GM19463 (cell line): ENCODE data around the gene TBX10.
"Not testable (repeated sequence)": the region's sequence is repeated elsewhere in the genome, so short reads cannot be mapped to it uniquely, and the experiment has no call there.

ENCODE experiments used
- ATAC-seq: cut with Tn5 transposase; IDR thresholded peaks from one replicate; pipeline ENCODE4 v1.9.1; 2021; ENCODE audit warnings: mild to moderate bottlenecking, moderate library complexity; ENCODE audit not compliant: unreplicated experiment

Gene TBX10

GRCh38 chr11:67604815-67605214 is 34.7 kb downstream of the TBX10 start:
- no peak for ATAC-seq

- ATAC-seq: not testable (repeated sequence)
These were observed 35.4 kb downstream of the TBX10 start for GRCh38 chr11:67604119-67604518.

GRCh38 chr11:67601098-67601497 is 38.5 kb downstream of the TBX10 start:
- ATAC-seq: no peak

- peak; percentile 53 for ATAC-seq
These were observed 39.1 kb downstream of the TBX10 start for GRCh38 chr11:67600324-67601029.

GRCh38 chr11:67599149-67599548 is 40.4 kb downstream of the TBX10 start:
- ATAC-seq: no peak

GRCh38 chr11:67597963-67598362 is 41.6 kb downstream of the TBX10 start:
- not testable (repeated sequence) for ATAC-seq

- ATAC-seq: not testable (repeated sequence)
These were observed 42.1 kb downstream of the TBX10 start for GRCh38 chr11:67597458-67597857.

GRCh38 chr11:67596753-67597300 is 42.7 kb downstream of the TBX10 start:
- no peak for ATAC-seq

- ATAC-seq: no peak
These were observed 45.1 kb downstream of the TBX10 start for GRCh38 chr11:67594480-67594879.

- no peak for ATAC-seq
These were observed 46.0 kb downstream of the TBX10 start for GRCh38 chr11:67593565-67593905.

- ATAC-seq: no peak
These were observed 46.5 kb downstream of the TBX10 start for GRCh38 chr11:67592880-67593564.

- ATAC-seq: not testable (repeated sequence)
These were observed 50.6 kb downstream of the TBX10 start for GRCh38 chr11:67588899-67589415.

GRCh38 chr11:67588136-67588503 is 51.4 kb downstream of the TBX10 start:
- ATAC-seq: peak; percentile 39

GRCh38 chr11:67586568-67587250 is 52.9 kb downstream of the TBX10 start:
- no peak for ATAC-seq

GRCh38 chr11:67585911-67586310 is 53.7 kb downstream of the TBX10 start:
- ATAC-seq: no peak

GRCh38 chr11:67584881-67585873 is 54.4 kb downstream of the TBX10 start:
- ATAC-seq: no peak

- peak; percentile 5 for ATAC-seq
These were observed 55.2 kb downstream of the TBX10 start for GRCh38 chr11:67584205-67584880.

GRCh38 chr11:67583247-67584204 is 56.0 kb downstream of the TBX10 start, which contains the start of gene GSTP1:
GSTP1 (plus strand) TSS chr11:67583812; CDS start chr11:67583844, 32 bp downstream.
- ATAC-seq: peak; percentile 57
